Measurements from ENCODE around the gene CA5B. TPM values are rescaled to one million over a fixed set of nuclear protein-coding genes. Genes with fewer than 3 reads are reported as not detected.
"Not testable (repeated sequence)": the region's sequence is repeated elsewhere in the genome, so short reads cannot be mapped to it uniquely, and the experiment has no call there.

CA5B gene
- total RNA-seq, 6 donors from 2014 or later = 9.9 to 35.6 (median 17.4) TPM

DNA sequence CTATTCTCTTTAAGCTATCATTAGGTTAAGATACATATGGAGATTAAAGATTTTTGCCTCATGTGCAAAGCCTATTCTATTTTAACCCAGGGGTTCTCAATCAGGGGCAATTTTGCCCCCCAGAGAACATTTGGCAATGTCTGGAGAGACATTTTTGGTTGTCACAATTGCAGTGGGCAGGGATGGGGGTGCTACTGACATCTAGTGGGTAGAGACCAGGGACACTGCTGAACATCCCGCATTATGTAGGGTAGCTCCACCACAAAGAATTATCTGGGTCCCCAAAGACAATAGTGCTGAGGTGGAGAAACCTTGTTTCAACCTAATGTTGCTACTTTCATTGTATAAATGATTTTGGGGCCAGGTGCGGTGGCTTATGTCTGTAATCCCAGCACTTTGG is 13.2 kb upstream of the CA5B start:
- no peaks in the 10 kb centered on the region for H3K27me3 ChIP-seq
- TF ChIP-seq, protein P1, sequence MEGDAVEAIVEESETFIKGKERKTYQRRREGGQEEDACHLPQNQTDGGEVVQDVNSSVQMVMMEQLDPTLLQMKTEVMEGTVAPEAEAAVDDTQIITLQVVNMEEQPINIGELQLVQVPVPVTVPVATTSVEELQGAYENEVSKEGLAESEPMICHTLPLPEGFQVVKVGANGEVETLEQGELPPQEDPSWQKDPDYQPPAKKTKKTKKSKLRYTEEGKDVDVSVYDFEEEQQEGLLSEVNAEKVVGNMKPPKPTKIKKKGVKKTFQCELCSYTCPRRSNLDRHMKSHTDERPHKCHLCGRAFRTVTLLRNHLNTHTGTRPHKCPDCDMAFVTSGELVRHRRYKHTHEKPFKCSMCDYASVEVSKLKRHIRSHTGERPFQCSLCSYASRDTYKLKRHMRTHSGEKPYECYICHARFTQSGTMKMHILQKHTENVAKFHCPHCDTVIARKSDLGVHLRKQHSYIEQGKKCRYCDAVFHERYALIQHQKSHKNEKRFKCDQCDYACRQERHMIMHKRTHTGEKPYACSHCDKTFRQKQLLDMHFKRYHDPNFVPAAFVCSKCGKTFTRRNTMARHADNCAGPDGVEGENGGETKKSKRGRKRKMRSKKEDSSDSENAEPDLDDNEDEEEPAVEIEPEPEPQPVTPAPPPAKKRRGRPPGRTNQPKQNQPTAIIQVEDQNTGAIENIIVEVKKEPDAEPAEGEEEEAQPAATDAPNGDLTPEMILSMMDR (IDR thresholded peaks at IDR 0.05) = no peak
- no peak for TF ChIP-seq EP300 (IDR thresholded peaks at IDR 0.05)
- TF ChIP-seq POLR2AphosphoS5 (IDR thresholded peaks at IDR 0.05) = no peak
- TF ChIP-seq POLR2A (IDR thresholded peaks at IDR 0.05) = no peak
- WGBS, 2 donors = 100% methylated on average over 1 to 2 of the region's 2 CpGs

DNA sequence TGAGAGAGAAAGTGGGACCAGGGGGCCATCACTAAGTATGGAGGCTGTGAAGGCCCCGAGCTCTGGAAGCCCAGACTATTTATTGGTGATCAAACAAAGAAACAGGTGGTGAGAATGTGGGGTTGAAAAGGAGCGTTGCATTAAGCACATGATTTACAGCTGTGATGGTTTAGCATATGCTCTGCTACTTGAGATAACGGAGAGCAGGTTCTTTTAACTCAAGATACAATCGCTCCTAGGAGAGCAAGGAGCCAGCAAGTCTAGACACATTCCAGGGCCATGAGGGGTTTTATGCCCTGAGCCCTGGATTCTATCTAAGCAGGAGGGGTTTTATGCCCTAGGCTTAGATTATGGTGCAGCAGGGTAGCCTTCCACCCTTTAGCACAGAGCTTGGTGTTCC is 6.7 kb upstream of the CA5B start:
- not testable (repeated sequence) for H3K4me3 ChIP-seq; H3K27me3 ChIP-seq; H3K36me3 ChIP-seq; ATAC-seq (ENCODE audit: low FRiP score in 2 of 2); H3K27ac ChIP-seq; H3K4me1 ChIP-seq; H3K9me3 ChIP-seq; DNase-seq
- 91 to 96% methylated on average over 4 of the region's 4 CpGs for WGBS, 2 donors

More for the DNA sequence above, 13.2 kb upstream of the CA5B start:
- H3K9me3 ChIP-seq = no peaks in the 10 kb centered on the region
- H3K4me1 ChIP-seq = no peaks in the 10 kb centered on the region
- no peak overlapping the region for H3K27ac ChIP-seq
- H3K36me3 ChIP-seq = no peaks in the 10 kb centered on the region
- no peak for DNase-seq
- ATAC-seq (ENCODE audit: low FRiP score in 2 of 2) = no peak
- H3K4me3 ChIP-seq = no peak overlapping the region

DNA sequence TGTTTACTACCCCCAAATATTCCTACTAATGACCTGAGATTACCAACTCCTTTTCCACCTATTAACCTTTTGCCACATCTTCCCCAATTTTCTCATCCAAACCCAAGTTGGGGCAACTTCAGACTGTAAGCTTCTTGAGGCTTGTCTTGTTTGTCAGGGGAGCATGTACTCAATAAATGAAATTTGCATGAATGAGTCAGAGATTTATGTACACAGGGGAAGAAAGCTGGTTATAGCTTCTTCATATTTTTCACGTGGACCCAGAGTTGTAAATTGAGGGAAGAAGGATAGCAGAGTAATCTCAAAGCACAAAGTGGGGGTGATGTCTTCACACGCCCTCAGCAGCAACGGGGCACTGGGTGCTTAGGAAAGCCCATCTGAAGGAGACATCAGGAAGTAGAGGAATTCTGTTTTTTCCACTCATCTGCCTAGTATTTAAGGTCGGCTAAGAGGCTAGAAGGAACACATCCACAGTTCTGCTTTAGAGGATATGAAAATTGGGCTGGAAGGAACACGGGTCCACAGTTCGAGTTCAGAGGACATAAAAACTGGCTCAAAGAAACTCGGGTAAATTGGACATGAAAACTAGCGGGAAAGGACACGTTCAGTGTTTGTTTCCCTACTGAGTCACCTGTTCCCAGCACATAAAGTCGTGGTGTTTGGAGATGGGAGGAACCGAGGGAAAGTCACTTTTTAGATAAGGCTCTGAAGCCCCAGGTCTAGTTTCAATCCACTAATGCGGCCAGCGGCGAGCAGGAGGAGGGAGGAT is 696 bp upstream of the CA5B start:
- Histone ChIP-seq H3K36me3 (no peaks in the 10 kb centered on the region), H3K4me1 (peaks cover 0 to 21% (median 2%) of the 10 kb centered on the region in 4 donors), H3K4me3 (peak overlapping the region in 3 of 4 donors; percentile 55 to 66 (median 57)), H3K9me3 (no peaks in the 10 kb centered on the region), H3K27ac (peak overlapping the region in 2 of 4 donors; percentile 31 to 59), H3K27me3 (no peaks in the 10 kb centered on the region)
- TF ChIP-seq POLR2A (IDR thresholded peaks at IDR 0.05) (no peak), EP300 (IDR thresholded peaks at IDR 0.05) (no peak), POLR2AphosphoS5 (IDR thresholded peaks at IDR 0.05) (no peak)
- TF ChIP-seq, protein P1 (IDR thresholded peaks at IDR 0.05) = no peak
- DNase-seq = no peak
- 11 to 19% methylated on average over 11 to 14 of the region's 14 CpGs for WGBS, 2 donors
- no peak for ATAC-seq (ENCODE audit: low FRiP score in 2 of 2)

DNA sequence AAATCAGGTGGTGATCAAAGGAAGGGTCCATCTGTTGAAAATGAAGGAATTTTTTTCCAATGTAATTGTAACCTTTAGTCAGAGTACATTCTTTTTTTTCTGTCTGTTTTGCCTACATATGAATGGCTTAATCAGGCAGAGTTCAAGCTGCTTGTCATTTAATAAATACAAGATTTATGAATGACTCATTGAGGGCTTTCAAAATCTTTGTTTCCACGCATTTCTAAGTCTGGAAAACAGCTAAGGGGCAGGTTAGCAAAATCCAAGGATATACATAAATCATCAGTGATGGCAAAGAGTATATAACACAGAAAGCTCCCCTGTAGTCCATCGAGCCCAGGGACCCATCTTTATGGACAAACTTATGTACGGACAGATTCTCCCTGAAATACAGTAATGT is 1.8 kb downstream of the CA5B start:
- peaks cover 0 to 21% (median 2%) of the 10 kb centered on the region in 4 donors for H3K4me1 ChIP-seq
- no peaks in the 10 kb centered on the region for H3K27me3 ChIP-seq
- no peaks in the 10 kb centered on the region for H3K36me3 ChIP-seq
- WGBS, 2 donors = 94 to 96% methylated on average over 3 of the region's 3 CpGs
- no peak overlapping the region for H3K4me3 ChIP-seq
- no peak for ATAC-seq (ENCODE audit: low FRiP score in 2 of 2)
- TF ChIP-seq EP300 (IDR thresholded peaks at IDR 0.05) = no peak
- no peak for TF ChIP-seq POLR2AphosphoS5 (IDR thresholded peaks at IDR 0.05)
- TF ChIP-seq POLR2A (IDR thresholded peaks at IDR 0.05) = no peak
- TF ChIP-seq, protein P1 (IDR thresholded peaks at IDR 0.05) = no peak
- H3K9me3 ChIP-seq = no peaks in the 10 kb centered on the region
- DNase-seq = no peak
- no peak overlapping the region for H3K27ac ChIP-seq

DNA sequence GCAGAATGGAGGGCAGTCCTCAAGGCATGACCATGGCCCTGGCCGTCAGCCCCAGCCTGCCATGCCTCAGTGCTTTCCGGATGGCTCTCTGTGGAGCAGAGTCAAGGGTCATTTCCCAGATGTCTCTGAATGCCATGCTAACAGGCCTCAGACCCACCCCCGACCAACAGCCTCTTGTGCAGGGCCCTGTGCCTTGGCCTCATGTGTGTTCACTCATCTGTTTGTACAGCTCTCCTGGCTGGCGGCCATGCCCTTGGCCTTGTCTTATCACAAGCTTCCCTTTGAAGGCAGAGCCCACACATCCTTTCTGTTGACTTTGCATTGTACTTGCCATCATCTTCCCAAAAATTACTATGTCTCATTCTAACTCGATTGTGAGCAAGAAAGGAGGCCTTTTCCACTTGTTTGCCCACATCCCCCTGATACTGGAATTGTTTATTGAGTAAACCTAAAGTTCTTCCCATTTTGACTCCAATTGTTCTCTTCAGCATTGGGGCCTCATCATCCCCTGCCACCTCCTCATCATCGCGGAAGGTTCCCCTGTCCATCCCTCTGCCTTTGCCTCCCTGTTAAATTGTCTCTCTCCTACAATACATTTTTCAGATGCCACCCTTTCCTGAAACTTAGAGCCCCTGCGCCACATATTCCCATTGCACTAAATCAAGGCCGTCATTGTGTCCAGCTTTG is 6.3 kb downstream of the CA5B start:
- WGBS, 2 donors = 84 to 85% methylated on average over 7 of the region's 9 CpGs
- Histone ChIP-seq H3K4me3 (no peak overlapping the region), H3K27ac (no peak overlapping the region), H3K36me3 (no peaks in the 10 kb centered on the region), H3K4me1 (peaks cover 0 to 10% (median under 1%) of the 10 kb centered on the region in 4 donors), H3K27me3 (no peaks in the 10 kb centered on the region), H3K9me3 (no peaks in the 10 kb centered on the region)
- DNase-seq (peak in 1 of 2 donors; percentile 14), ATAC-seq (ENCODE audit: low FRiP score in 2 of 2) (no peak)
- TF ChIP-seq POLR2AphosphoS5 (IDR thresholded peaks at IDR 0.05) (no peak), POLR2A (IDR thresholded peaks at IDR 0.05) (no peak), EP300 (IDR thresholded peaks at IDR 0.05) (no peak)
- TF ChIP-seq, protein P1 (IDR thresholded peaks at IDR 0.05) = no peak

Measured in upper lobe of left lung (tissue), 6 donors.